GM12878 (cell line): ENCODE measurements around the gene GCFC2. TPM values are rescaled to one million over a fixed set of nuclear protein-coding genes. Genes with fewer than 3 reads are reported as not detected.

Source experiments
- ATAC-seq: fragments of 200-7000 bp; cut with Tn5 transposase; 3 replicates; pipeline ENCODE4 v1.9.1; 2020; ENCODE audit warnings: mild to moderate bottlenecking, moderate library complexity
- BruUV-seq: library from RNA; stranded (reverse); fragments of 400-500 nt; replicated peaks from 2 replicates; lab custom pipeline; 2021; lab: Mats Ljungman, UMichigan
- CTCF ChIA-PET: fragments of 300-600 bp; sonication (Branson Sonifier 250); formaldehyde crosslinking; extraction: SDS; loops from one replicate; lab custom pipeline; 2021; ENCODE audit warnings: inconsistent platforms; lab: Yijun Ruan, JAX
- POLR2A ChIA-PET: fragments of 350-600 bp; formaldehyde crosslinking; extraction: SDS; loops from one replicate; lab custom pipeline; 2021; ENCODE audit warnings: inconsistent platforms; lab: Charles Lee
- RAD21 ChIA-PET: fragments of 300-600 bp; sonication (Branson Sonifier 250); formaldehyde crosslinking; loops from one replicate; lab custom pipeline; 2023; ENCODE audit warnings: antibody characterized with exemption; ENCODE audit not compliant: unreplicated experiment; lab: Charles Lee
- SMC1A ChIA-PET: fragments of 300-600 bp; sonication (Branson Sonifier 250); formaldehyde crosslinking; loops from one replicate; lab custom pipeline; 2023; ENCODE audit not compliant: unreplicated experiment, uncharacterized antibody; lab: Charles Lee
- DNase-seq: peaks from one replicate; pipeline ENCODE4 v3.0.0-alpha.2; 2011; ENCODE audit warnings: low read depth, low spot score
- FAIRE-seq: peaks from 3 replicates; lab custom pipeline; 2011; peaks lifted over from hg19 to GRCh38; lab: Jason Lieb, UNC
- H2AFZ ChIP-seq: 2 replicates; pipeline ENCODE4 v1.6.0; 2011; ENCODE audit warnings: low read depth, low read length, control low read depth; ENCODE audit not compliant: control insufficient read depth
- H3K27ac ChIP-seq: 2 replicates; pipeline ENCODE4 v1.5.1; 2011; ENCODE audit warnings: control low read depth; ENCODE audit not compliant: control insufficient read depth, insufficient read depth
- H3K27me3 ChIP-seq, 2 experiments: replicated peaks in 1 of 2; 2 replicates each; pipeline versions ENCODE4 v1.6.0 to v1.6.1; 2011; ENCODE audit warnings: low read length in 1 of 2; ENCODE audit not compliant: control insufficient read depth in 2 of 2, insufficient read depth in 2 of 2
- H3K36me3 ChIP-seq, 2 experiments: 2 replicates each; pipeline ENCODE4 v1.5.1; 2011; ENCODE audit warnings: low read length in 1 of 2; ENCODE audit not compliant: control insufficient read depth in 2 of 2, insufficient read depth in 2 of 2
- H3K4me1 ChIP-seq: 2 replicates; pipeline ENCODE4 v1.6.1; 2011; ENCODE audit warnings: mild to moderate bottlenecking, low read length, moderate library complexity, mixed read lengths; ENCODE audit not compliant: control insufficient read depth, insufficient read depth
- H3K4me2 ChIP-seq: 2 replicates; pipeline ENCODE4 v1.6.0; 2011; ENCODE audit warnings: control low read depth; ENCODE audit not compliant: control insufficient read depth, insufficient read depth
- H3K4me3 ChIP-seq: fragments of 200-600 bp; sonication (generic); 2 replicates; pipeline ENCODE4 v1.5.1; 2016
- H3K79me2 ChIP-seq: 2 replicates; pipeline ENCODE4 v1.6.0; 2011; ENCODE audit warnings: low read length; ENCODE audit not compliant: control insufficient read depth, insufficient read depth
- H3K9ac ChIP-seq: 2 replicates; pipeline ENCODE4 v1.8.0; 2011; ENCODE audit warnings: low read length, control low read depth, mixed read lengths; ENCODE audit not compliant: control insufficient read depth, insufficient read depth
- H3K9me3 ChIP-seq: replicated peaks from 3 replicates; pipeline ENCODE4 v1.5.1; 2011; ENCODE audit warnings: mild to moderate bottlenecking, low read length; ENCODE audit not compliant: control insufficient read depth, insufficient read depth
- H4K20me1 ChIP-seq: 2 replicates; pipeline ENCODE4 v1.6.0; 2011; ENCODE audit not compliant: control insufficient read depth, insufficient read depth
- CHD2 ChIP-seq: IDR thresholded peaks from 2 replicates; pipeline ENCODE4 v1.6.1; 2011; ENCODE audit warnings: low read depth, low read length, improper control_type of control experiment, borderline replicate concordance
- DPF2 ChIP-seq: fragments of 450-650 bp; IDR thresholded peaks from 2 replicates; pipeline ENCODE4 v1.6.1; 2017; ENCODE audit warnings: mild to moderate bottlenecking
- IKZF2 ChIP-seq, 2 experiments: fragments of 450-650 bp; IDR thresholded peaks; 2 replicates each; pipeline ENCODE4 v1.6.1; 2017; ENCODE audit warnings: mild to moderate bottlenecking in 2 of 2, moderate library complexity in 2 of 2
- LARP7 ChIP-seq: fragments of 450-650 bp; IDR thresholded peaks from 2 replicates; pipeline ENCODE4 v1.6.1; 2017; ENCODE audit warnings: mild to moderate bottlenecking
- MTA2 ChIP-seq: fragments of 450-650 bp; IDR thresholded peaks from 2 replicates; pipeline ENCODE4 v1.6.1; 2016; ENCODE audit warnings: low read depth, mild to moderate bottlenecking, moderate library complexity
- SMAD1 ChIP-seq: fragments of 450-650 bp; IDR thresholded peaks from 2 replicates; pipeline ENCODE4 v1.6.1; 2018; ENCODE audit warnings: mild to moderate bottlenecking, low read depth; ENCODE audit not compliant: partially characterized antibody
- SMC3 ChIP-seq: IDR thresholded peaks from 2 replicates; pipeline ENCODE4 v1.6.1; 2011; ENCODE audit warnings: low read length, improper control_type of control experiment, borderline replicate concordance
- STAT1 ChIP-seq: fragments of 450-650 bp; conservative IDR thresholded peaks from 2 replicates; pipeline ENCODE4 v1.6.1; 2014; ENCODE audit warnings: antibody characterized with exemption, mild to moderate bottlenecking
- WGBS: methylation state at CpG from one replicate; pipeline ENCODE4 v1.1.6; 2016; ENCODE audit warnings: low lambda C conversion rate; ENCODE audit not compliant: insufficient replicate concordance, insufficient coverage; ENCODE audit errors: missing lambda C conversion rate; 5-methylcytosine and 5-hydroxymethylcytosine counted together
- in situ Hi-C: fragments of 300-500 bp; cut with MboI; formaldehyde crosslinking; loops from 9 replicates; pipeline ENCODE4 v1.14.3; 2018; ENCODE audit warnings: mixed read lengths
- intact Hi-C: fragments of 100-400 bp; cut with micrococcal nuclease; formaldehyde crosslinking; loops from one replicate; pipeline ENCODE4 v1.14.2; 2022; ENCODE audit not compliant: unreplicated experiment
- polyA plus RNA-seq, 11 experiments: library from polyadenylated mRNA; depleted of rRNA in 4 of 11; unstranded in 6 of 11; stranded (reverse) in 5 of 11; fragments of >200 nt; fragmentation: Nextera tagmentation in 4 of 11; fragmentation: Illumina TruSeq in 1 of 11; extraction: Ambion mirVana in 4 of 11; extraction: Trizol in 1 of 11; gene quantifications; 1 replicate in 1 of 11; 2 replicates in 10 of 11; pipeline versions ENCODE4 v1.2.1 to v1.2.3, GENCODE V29; 2011 to 2016; ENCODE audit warnings: inconsistent platforms in 2 of 11, missing spikeins in 2 of 11, low read depth in 1 of 11
- total RNA-seq, 4 experiments: library from RNA; depleted of rRNA in 3 of 4; stranded (reverse); fragments of >200 nt in 3 of 4; fragmentation: Illumina TruSeq in 1 of 4; extraction: Trizol in 1 of 4; gene quantifications; 2 replicates each; pipeline versions ENCODE4 v1.2.1 to v1.2.3, GENCODE V29; 2013 to 2021
- TF ChIP-seq, protein P1 (sequence below): IDR thresholded peaks from 2 replicates; pipeline ENCODE4 v1.6.1; 2011; ENCODE audit warnings: low read depth, low read length, improper control_type of control experiment, borderline replicate concordance
- TF ChIP-seq, protein P2 (sequence below): IDR thresholded peaks from 2 replicates; pipeline ENCODE4 v1.6.1; 2011; ENCODE audit warnings: borderline replicate concordance, low read depth, mild to moderate bottlenecking, moderate library complexity, low read length; ENCODE audit not compliant: insufficient read depth, poor library complexity, severe bottlenecking
- TF ChIP-seq, protein P3 (sequence below): fragments of 450-650 bp; formaldehyde crosslinking; IDR thresholded peaks from 2 replicates; pipeline ENCODE4 v1.5.0; 2022; ENCODE audit warnings: mild to moderate bottlenecking, missing genetic modification characterization

The GCFC2 gene
- total and polyA plus RNA-seq, 10 of the 15 experiments (the other 5 are each of a cell fraction or from before 2014, with no cell fraction given): 15.5 to 36.5 (median 27.4) TPM

DNA sequence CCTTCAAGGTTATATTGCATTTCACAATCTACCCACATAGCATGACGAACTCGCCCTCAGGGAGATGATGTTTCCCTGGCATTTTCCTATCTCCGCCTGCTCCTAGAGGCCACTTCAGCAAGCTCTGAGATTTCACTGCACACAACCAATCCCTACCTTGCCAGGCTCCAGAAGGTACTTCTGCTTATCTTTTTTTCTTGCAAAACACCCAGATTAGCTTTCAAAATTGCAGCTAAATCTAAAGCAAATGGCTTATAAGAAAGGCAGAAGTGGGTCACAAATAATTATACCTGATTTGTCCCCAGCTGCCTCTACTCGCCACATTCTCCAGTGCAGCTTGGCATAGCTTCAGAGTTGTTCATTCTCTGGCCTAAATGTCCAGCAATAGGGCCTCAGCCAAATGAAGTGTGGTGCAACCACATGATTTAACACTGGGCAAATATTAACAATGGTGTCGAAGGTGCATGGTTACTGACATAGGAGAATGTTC, 96.5 kb downstream of the GCFC2 start:
- Histone ChIP-seq H3K4me3 (no peak overlapping the region), H3K4me2 (no peak overlapping the region), H3K9me3 (no peaks in the 10 kb centered on the region; the same call in 2 of the 3 replicates), H3K9ac (no peak overlapping the region), H4K20me1 (no peaks in the 10 kb centered on the region), H3K27me3 (no peaks in the 10 kb centered on the region; a peak in 1 of 4 replicates), H2AFZ (no peak overlapping the region), H3K36me3 (no peaks in the 10 kb centered on the region), H3K79me2 (no peaks in the 10 kb centered on the region), H3K4me1 (no peaks in the 10 kb centered on the region), H3K27ac (no peak overlapping the region)
- DNase-seq: no peak
- 33% methylated on average over 5 of the region's 5 CpGs for WGBS
- TF ChIP-seq SMAD1: no peak
- ATAC-seq: no peak
- intact Hi-C loops (no loop called here), in situ Hi-C loops (no loop called here)
- FAIRE-seq: no peak
- SMC1A ChIA-PET: interaction anchor here (1.4 kb wide), 1 partner anchor 924 kb away, joined by 3 read pairs; no protein-coding TSS in a partner anchor
- RAD21 ChIA-PET: no interaction called here
- POLR2A ChIA-PET: no interaction called here
- BruUV-seq: no TSS peak
- CTCF ChIA-PET: interaction anchor here (0.6 to 3.1 kb wide), 3 partner anchors 19 to 780 kb away, joined by 3 to 11 read pairs (median 3); no protein-coding TSS in a partner anchor

DNA sequence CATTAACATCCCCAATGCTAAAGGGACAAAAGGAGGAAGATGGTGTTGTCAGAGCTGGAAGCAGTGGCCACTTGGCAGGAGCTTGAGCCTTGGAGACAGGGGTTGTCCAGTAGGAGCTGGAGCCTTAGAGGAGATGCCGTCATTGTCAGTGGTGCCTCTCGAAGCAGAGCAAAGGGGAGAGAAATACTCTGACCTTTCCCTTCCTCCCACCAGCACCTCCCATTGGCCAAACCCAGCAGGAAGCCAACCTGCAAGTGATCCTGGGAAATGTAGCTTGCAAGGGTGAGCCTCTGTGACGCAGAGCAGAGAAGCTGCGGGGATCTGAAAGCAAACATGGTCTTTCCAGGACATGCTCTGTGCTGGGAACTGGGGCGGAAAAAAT, 97.9 kb downstream of the GCFC2 start:
- Histone ChIP-seq H3K36me3 (no peaks in the 10 kb centered on the region), H3K9ac (no peak overlapping the region), H3K27me3 (no peaks in the 10 kb centered on the region; a peak in 1 of 4 replicates), H4K20me1 (no peaks in the 10 kb centered on the region), H3K79me2 (no peaks in the 10 kb centered on the region), H3K9me3 (no peaks in the 10 kb centered on the region; the same call in 2 of the 3 replicates), H3K4me1 (no peaks in the 10 kb centered on the region), H3K4me2 (no peak overlapping the region), H3K27ac (no peak overlapping the region), H2AFZ (no peak overlapping the region), H3K4me3 (no peak overlapping the region)
- FAIRE-seq (no peak), ATAC-seq (no peak), DNase-seq (no peak)
- RAD21 ChIA-PET: interaction anchor here (1.0 kb wide), 1 partner anchor 15 kb away, joined by 5 read pairs; no protein-coding TSS in a partner anchor
- SMC1A ChIA-PET: interaction anchor here (1.0 to 1.8 kb wide), 5 partner anchors 64 to 922 kb away, joined by 3 to 4 read pairs (median 4); partner anchors contain the start of gene TACR1
- BruUV-seq: no TSS peak
- in situ Hi-C loops: no loop called here
- CTCF ChIA-PET: interaction anchor here (1.0 to 3.1 kb wide), 5 partner anchors 15 to 922 kb away, joined by 3 to 11 read pairs (median 4); no protein-coding TSS in a partner anchor
- POLR2A ChIA-PET: no interaction called here
- intact Hi-C loops: no loop called here
- 47% methylated on average over 5 of the region's 5 CpGs for WGBS
- TF ChIP-seq, protein P1, sequence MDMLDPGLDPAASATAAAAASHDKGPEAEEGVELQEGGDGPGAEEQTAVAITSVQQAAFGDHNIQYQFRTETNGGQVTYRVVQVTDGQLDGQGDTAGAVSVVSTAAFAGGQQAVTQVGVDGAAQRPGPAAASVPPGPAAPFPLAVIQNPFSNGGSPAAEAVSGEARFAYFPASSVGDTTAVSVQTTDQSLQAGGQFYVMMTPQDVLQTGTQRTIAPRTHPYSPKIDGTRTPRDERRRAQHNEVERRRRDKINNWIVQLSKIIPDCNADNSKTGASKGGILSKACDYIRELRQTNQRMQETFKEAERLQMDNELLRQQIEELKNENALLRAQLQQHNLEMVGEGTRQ: no peak
- TF ChIP-seq DPF2 (no peak), IKZF2 (IDR thresholded peaks at IDR 0.05) (no peak), MTA2 (no peak), CHD2 (no peak), STAT1 (no peak), SMC3 (no peak), LARP7 (no peak)
- TF ChIP-seq, protein P2, sequence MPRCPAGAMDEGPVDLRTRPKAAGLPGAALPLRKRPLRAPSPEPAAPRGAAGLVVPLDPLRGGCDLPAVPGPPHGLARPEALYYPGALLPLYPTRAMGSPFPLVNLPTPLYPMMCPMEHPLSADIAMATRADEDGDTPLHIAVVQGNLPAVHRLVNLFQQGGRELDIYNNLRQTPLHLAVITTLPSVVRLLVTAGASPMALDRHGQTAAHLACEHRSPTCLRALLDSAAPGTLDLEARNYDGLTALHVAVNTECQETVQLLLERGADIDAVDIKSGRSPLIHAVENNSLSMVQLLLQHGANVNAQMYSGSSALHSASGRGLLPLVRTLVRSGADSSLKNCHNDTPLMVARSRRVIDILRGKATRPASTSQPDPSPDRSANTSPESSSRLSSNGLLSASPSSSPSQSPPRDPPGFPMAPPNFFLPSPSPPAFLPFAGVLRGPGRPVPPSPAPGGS: no peak
- TF ChIP-seq, protein P3, sequence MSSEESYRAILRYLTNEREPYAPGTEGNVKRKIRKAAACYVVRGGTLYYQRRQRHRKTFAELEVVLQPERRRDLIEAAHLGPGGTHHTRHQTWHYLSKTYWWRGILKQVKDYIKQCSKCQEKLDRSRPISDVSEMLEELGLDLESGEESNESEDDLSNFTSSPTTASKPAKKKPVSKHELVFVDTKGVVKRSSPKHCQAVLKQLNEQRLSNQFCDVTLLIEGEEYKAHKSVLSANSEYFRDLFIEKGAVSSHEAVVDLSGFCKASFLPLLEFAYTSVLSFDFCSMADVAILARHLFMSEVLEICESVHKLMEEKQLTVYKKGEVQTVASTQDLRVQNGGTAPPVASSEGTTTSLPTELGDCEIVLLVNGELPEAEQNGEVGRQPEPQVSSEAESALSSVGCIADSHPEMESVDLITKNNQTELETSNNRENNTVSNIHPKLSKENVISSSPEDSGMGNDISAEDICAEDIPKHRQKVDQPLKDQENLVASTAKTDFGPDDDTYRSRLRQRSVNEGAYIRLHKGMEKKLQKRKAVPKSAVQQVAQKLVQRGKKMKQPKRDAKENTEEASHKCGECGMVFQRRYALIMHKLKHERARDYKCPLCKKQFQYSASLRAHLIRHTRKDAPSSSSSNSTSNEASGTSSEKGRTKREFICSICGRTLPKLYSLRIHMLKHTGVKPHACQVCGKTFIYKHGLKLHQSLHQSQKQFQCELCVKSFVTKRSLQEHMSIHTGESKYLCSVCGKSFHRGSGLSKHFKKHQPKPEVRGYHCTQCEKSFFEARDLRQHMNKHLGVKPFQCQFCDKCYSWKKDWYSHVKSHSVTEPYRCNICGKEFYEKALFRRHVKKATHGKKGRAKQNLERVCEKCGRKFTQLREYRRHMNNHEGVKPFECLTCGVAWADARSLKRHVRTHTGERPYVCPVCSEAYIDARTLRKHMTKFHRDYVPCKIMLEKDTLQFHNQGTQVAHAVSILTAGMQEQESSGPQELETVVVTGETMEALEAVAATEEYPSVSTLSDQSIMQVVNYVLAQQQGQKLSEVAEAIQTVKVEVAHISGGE (CRISPR knock-in tag): no peak
